Epithelial cell of esophagus (primary cell): ENCODE results near the gene FGF14.

Experiments used
- DNase-seq: peaks from one replicate; pipeline ENCODE4 v3.0.0; 2010; ENCODE audit warnings: low read depth
- H3K4me3 ChIP-seq: 2 replicates; pipeline ENCODE4 v1.5.1; 2011; ENCODE audit warnings: mild to moderate bottlenecking, low read length, control low read depth
- CTCF ChIP-seq: IDR thresholded peaks from 2 replicates; pipeline ENCODE4 v1.5.1; 2011; ENCODE audit warnings: low read depth, mild to moderate bottlenecking, low read length, control low read depth, inconsistent platforms; ENCODE audit not compliant: insufficient read depth; ENCODE audit errors: missing control alignments

Gene FGF14

DNA sequence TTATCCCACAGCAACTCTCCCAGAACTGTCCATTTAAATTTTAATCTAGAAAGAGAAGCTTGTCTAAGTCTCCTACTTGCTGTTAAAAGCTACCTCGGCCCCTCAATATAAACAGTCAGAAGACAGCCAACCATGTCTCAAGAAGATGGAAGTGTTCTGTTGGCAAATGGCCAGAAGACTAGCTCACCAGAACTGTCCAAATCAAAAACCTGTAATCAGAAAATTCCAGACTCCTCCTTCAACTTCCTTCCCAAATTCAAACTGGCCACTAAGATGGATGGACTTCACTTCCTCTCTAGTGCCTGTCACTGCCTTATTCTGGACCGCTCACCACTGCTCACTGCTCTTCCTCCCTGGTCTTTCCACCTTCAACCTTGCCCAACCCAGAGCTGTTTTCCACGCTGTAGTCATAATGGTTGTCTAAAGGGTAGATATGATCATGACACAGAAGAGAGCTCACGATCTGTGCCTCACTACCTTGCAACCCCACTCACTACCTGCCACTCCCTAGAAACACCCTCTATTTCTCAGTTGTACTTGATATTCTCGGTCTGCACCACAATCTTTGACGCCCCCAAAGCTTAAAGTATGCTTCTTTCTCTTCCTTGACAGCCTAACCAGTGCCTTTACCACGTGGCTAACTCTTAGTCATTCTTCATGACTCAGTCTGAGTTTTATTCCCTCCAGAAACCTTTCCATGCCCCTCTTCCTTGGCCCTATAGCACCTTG is 9.2 kb downstream of the FGF14 start:
- no peak for TF ChIP-seq CTCF
- H3K4me3 ChIP-seq = no peak overlapping the region
- peak; percentile 36 for DNase-seq

- no peak overlapping the region for H3K4me3 ChIP-seq
- no peak for TF ChIP-seq CTCF
Observed at GRCh38 chr13:102386461-102386860, 15.4 kb downstream of the FGF14 start.

GRCh38 chr13:102380012-102380411 is 21.8 kb downstream of the FGF14 start:
- no peak for DNase-seq
- TF ChIP-seq CTCF = no peak
- H3K4me3 ChIP-seq = no peak overlapping the region

More at GRCh38 chr13:102386461-102386860, 15.4 kb downstream of the FGF14 start:
- DNase-seq = no peak

DNA sequence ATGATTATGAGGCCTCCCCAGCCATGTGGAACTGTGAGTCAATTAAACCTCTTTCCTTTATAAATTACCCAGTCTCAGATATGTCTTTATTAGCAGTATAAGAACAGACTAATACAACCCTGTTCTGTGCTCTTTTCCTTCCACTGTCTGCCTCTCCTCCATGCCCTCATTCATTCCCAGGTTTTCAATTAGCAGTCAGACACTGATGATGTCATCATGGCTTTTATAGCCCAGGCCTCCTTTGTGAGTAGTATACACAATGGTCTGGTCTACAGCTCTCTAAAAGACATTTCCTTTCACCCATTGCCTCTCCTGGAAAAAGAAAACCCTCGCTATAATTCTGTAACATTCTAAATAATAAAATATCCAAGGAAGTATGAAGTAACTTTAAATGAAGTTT is 25.5 kb downstream of the FGF14 start:
- DNase-seq = no peak
- no peak for TF ChIP-seq CTCF
- no peak overlapping the region for H3K4me3 ChIP-seq

GRCh38 chr13:102374726-102375125 is 27.1 kb downstream of the FGF14 start:
- no peak overlapping the region for H3K4me3 ChIP-seq
- no peak for DNase-seq
- no peak for TF ChIP-seq CTCF

DNA sequence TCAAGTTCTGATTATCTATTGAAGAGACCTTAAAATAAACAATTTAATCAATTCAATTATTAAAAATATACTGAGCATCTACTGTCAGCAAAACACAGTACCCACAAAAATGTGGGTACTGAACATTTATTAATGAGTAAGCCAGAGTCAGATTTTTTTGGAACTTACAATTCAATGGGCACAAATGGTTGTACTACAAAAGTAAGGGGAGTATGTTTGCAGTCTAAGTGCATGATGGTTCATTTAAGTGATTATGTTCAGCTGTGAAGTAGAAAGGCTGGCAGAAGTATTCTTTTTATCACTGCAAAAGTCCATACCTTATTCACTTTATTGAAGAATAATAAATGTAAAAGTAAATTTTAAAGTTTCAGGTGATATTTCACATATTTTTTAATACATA is 27.6 kb downstream of the FGF14 start:
- H3K4me3 ChIP-seq = no peak overlapping the region
- DNase-seq = no peak
- no peak for TF ChIP-seq CTCF

GRCh38 chr13:102373221-102373620 is 28.6 kb downstream of the FGF14 start:
- DNase-seq = peak; percentile 33
- no peak for TF ChIP-seq CTCF
- no peak overlapping the region for H3K4me3 ChIP-seq
